ENCODE results near the gene REXO4.

Gene REXO4

GRCh38 chr9:133461975-133462374 is 44.2 kb upstream of the REXO4 start:
- DNase-seq (ENCODE audit: insufficient read length, low spot score) (no peak), FAIRE-seq (no peak)
- no peak for TF ChIP-seq CTCF (IDR thresholded peaks at IDR 0.05; ENCODE audit: insufficient read depth, missing control alignments)

DNA sequence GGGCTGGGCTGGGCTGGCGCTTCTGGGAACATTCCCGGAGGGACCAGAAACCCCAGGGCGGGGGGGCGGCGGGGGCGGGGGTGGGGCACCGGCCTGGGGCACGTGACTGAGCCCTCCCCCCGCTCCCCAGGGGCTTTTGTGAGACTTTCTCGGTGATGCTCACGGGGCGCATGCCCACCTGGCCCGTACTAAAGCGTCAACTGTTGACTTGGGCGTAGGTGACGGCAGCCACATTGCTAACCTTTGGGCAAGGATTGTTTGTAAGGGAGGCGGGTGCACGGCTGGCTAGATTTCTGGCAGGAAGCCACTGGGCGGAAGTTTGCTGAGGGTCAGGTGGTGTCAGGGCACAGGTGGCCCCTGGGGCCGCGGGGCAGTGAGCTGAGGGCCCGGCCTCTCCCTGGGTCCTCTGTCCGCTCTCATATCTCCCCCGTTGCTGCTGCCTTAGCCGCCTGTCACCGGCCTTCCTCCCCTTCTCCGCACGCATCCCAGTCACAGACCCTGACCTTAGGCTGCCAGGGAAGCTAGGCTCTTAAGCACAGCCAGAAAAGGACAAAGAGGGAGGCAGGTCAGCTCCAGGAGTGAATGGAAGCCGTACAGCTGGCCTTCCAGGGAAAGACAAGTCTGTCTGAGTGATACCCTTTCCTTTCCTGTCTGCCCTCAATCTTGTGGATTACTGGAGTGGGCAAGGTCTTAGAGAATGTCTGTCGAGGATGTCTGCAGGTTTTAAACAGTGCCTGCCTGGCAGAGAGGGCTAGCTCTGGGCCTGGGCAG is 42.8 kb upstream of the REXO4 start:
- TF ChIP-seq CTCF (IDR thresholded peaks at IDR 0.05; ENCODE audit: insufficient read depth, missing control alignments), result no peak
- FAIRE-seq (no peak), DNase-seq (ENCODE audit: insufficient read length, low spot score) (peak; percentile 91)

- FAIRE-seq, result no peak
- DNase-seq (ENCODE audit: insufficient read length, low spot score), result peak; percentile 99
These were observed 41.9 kb upstream of the REXO4 start, which contains the start of gene CACFD1 for GRCh38 chr9:133459476-133460404. TSS of gene CACFD1 (plus strand) at chr9:133459978. CDS start at chr9:133460067, 89 bp downstream.

DNA sequence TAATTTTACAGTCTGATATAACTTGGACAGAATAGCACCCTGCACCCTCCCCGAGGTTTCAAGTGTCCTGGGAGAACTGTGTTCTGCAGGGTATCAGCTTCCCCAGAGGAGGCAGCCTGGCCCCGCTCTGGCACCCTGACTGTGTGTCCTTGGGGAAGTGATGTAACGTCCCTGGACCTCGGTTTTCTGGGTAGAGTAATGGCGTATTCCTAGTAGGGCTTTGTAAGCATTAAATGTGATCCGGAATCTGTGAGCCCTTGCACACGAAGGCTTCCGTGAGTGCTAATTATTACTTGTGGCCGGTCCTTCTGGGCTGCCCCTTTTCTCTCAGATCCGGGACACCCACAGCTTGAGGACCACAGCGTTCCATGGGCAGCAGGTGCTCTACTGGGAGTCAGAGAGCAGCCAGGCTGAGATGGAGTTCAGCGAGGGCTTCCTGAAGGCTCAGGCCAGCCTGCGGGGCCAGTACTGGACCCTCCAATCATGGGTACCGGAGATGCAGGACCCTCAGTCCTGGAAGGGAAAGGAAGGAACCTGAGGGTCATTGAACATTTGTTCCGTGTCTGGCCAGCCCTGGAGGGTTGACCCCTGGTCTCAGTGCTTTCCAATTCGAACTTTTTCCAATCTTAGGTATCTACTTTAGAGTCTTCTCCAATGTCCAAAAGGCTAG is 41.0 kb upstream of the REXO4 start:
- FAIRE-seq (no peak), DNase-seq (ENCODE audit: insufficient read length, low spot score) (no peak)
- no peak for TF ChIP-seq CTCF (IDR thresholded peaks at IDR 0.05; ENCODE audit: insufficient read depth, missing control alignments)

More at GRCh38 chr9:133459476-133460404, 41.9 kb upstream of the REXO4 start, which contains the start of gene CACFD1:
- no peak for TF ChIP-seq CTCF (IDR thresholded peaks at IDR 0.05; ENCODE audit: insufficient read depth, missing control alignments)

DNA sequence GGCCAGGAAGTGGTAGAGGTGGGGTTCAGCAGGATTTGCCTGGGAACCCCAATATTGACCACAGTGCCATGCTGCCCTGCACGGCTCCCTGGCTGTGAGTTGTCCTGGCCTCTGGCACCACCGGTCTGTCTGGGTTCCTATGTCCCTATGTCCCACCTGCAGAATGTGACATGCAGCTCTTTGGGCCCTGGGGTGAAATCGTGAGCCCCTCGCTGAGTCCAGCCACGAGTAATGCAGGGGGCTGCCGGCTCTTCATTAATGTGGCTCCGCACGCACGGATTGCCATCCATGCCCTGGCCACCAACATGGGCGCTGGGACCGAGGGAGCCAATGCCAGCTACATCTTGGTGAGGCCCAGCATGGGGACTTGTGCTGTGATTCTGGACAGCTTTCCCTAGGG is 39.9 kb upstream of the REXO4 start:
- TF ChIP-seq CTCF (IDR thresholded peaks at IDR 0.05; ENCODE audit: insufficient read depth, missing control alignments), result no peak
- FAIRE-seq (no peak), DNase-seq (ENCODE audit: insufficient read length, low spot score) (no peak)

GRCh38 chr9:133457233-133457632 is 39.4 kb upstream of the REXO4 start:
- FAIRE-seq, result no peak
- no peak for DNase-seq (ENCODE audit: insufficient read length, low spot score)
- TF ChIP-seq CTCF (IDR thresholded peaks at IDR 0.05; ENCODE audit: insufficient read depth, missing control alignments), result no peak
